Suprapubic skin (tissue), 3 donors: ENCODE measurements around the gene WDR45B.

Experiments
- CTCF ChIP-seq, 2 donors: fragments of 200-600 bp in 1 of 2; fragments of 450-650 bp in 1 of 2; sonication (generic) in 1 of 2; IDR thresholded peaks; one replicate each; pipeline ENCODE4 v1.5.1; 2016 to 2019; ENCODE audit warnings: antibody characterized with exemption in 2 of 2, mild to moderate bottlenecking in 1 of 2, moderate library complexity in 1 of 2
- EP300 ChIP-seq: sonication (generic); formaldehyde crosslinking; IDR thresholded peaks from one replicate; pipeline ENCODE4 v1.6.1; 2017; ENCODE audit warnings: antibody characterized with exemption

- TF ChIP-seq CTCF (IDR thresholded peaks at IDR 0.05) (no peak), EP300 (no peak)
These were observed 47.4 kb downstream of the WDR45B start for GRCh38 chr17:82600731-82601446.
